Measurements from ENCODE around the gene TNFRSF1B.

Gene TNFRSF1B

GRCh38 chr1:12185036-12185917 is 18.5 kb downstream of the TNFRSF1B start:
- no peak overlapping the region for H3K4me3 ChIP-seq (ENCODE audit: low read depth, low read length)
- DNase-seq (ENCODE audit: low read depth) = no peak
- TF ChIP-seq, protein P1, sequence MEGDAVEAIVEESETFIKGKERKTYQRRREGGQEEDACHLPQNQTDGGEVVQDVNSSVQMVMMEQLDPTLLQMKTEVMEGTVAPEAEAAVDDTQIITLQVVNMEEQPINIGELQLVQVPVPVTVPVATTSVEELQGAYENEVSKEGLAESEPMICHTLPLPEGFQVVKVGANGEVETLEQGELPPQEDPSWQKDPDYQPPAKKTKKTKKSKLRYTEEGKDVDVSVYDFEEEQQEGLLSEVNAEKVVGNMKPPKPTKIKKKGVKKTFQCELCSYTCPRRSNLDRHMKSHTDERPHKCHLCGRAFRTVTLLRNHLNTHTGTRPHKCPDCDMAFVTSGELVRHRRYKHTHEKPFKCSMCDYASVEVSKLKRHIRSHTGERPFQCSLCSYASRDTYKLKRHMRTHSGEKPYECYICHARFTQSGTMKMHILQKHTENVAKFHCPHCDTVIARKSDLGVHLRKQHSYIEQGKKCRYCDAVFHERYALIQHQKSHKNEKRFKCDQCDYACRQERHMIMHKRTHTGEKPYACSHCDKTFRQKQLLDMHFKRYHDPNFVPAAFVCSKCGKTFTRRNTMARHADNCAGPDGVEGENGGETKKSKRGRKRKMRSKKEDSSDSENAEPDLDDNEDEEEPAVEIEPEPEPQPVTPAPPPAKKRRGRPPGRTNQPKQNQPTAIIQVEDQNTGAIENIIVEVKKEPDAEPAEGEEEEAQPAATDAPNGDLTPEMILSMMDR (IDR thresholded peaks at IDR 0.05; ENCODE audit: control insufficient read depth, extremely low read depth, insufficient read depth) = no peak

- no peak overlapping the region for H3K4me3 ChIP-seq (ENCODE audit: low read depth, low read length)
- TF ChIP-seq, protein P1 (IDR thresholded peaks at IDR 0.05; ENCODE audit: control insufficient read depth, extremely low read depth, insufficient read depth) = no peak
- DNase-seq (ENCODE audit: low read depth) = no peak
Measured at GRCh38 chr1:12185918-12186678, 19.3 kb downstream of the TNFRSF1B start.

DNA sequence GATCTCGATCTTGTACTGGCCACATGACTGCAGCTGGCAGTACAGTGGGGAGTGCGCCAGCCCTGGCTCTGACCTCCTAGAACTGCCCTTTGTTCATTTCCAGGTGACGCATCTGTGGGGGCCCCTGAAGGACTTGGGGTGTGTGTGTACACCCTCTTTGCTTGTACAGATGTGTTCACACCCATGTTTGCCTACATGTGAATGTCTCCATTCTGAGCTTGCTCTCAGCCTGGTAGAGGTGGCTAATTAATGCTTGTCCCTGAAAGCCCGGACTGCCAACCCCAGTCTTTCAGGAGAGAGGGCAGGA is 19.8 kb downstream of the TNFRSF1B start:
- no peak for DNase-seq (ENCODE audit: low read depth)
- TF ChIP-seq, protein P1 (IDR thresholded peaks at IDR 0.05; ENCODE audit: control insufficient read depth, extremely low read depth, insufficient read depth) = no peak
- H3K4me3 ChIP-seq (ENCODE audit: low read depth, low read length) = no peak overlapping the region

DNA sequence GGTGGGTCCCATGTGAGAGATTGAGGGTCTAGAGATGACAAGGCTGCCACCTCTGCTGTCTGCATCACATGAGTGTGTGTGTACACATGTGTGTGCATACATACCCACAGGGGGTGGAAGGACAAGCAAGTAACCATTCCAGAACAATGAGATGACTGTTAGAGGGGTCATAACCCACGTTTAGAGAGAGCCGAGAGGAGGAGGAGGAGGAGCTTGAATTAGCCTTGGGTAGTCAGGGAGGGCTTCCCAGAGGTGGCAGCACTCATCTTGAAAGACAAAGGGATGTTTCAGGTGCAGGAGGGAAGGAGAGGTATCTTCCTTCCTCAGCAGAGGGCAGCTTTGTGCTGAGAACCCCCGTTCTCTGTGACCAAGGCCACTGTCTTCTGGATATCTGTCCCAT is 21.3 kb downstream of the TNFRSF1B start:
- H3K4me3 ChIP-seq (ENCODE audit: low read depth, low read length) = no peak overlapping the region
- TF ChIP-seq, protein P1 (IDR thresholded peaks at IDR 0.05; ENCODE audit: control insufficient read depth, extremely low read depth, insufficient read depth) = no peak
- DNase-seq (ENCODE audit: low read depth) = no peak

GRCh38 chr1:12188657-12189327 is 22.0 kb downstream of the TNFRSF1B start:
- TF ChIP-seq, protein P1 (IDR thresholded peaks at IDR 0.05; ENCODE audit: control insufficient read depth, extremely low read depth, insufficient read depth) = no peak
- H3K4me3 ChIP-seq (ENCODE audit: low read depth, low read length) = no peak overlapping the region
- DNase-seq (ENCODE audit: low read depth) = peak; percentile 65

DNA sequence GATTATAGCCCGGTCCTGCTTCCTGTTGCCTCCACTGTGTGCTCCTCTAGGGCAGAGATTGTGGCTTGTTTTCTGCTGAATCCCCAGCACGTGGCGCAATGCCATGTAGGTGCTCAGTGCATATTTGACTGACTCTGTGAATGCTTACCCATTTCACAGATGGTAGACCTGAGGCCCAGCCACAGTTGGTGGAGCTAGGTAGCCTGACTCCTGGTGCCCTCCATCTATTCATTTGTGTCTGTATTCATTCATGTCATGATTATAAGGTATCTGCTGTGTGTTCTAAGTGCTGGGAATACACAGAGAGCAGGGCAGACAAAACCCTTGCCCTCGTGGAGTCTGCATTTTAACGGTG is 22.5 kb downstream of the TNFRSF1B start:
- TF ChIP-seq, protein P1 (IDR thresholded peaks at IDR 0.05; ENCODE audit: control insufficient read depth, extremely low read depth, insufficient read depth) = no peak

More for the DNA sequence above, 22.5 kb downstream of the TNFRSF1B start:
- H3K4me3 ChIP-seq (ENCODE audit: low read depth, low read length) = no peak overlapping the region
- DNase-seq (ENCODE audit: low read depth) = no peak

All from LNCaP clone FGC (cell line).